ENCODE data around the gene GBP1.
"Not testable (repeated sequence)": the region's sequence is repeated elsewhere in the genome, so short reads cannot be mapped to it uniquely, and the experiment has no call there.

Gene GBP1

DNA sequence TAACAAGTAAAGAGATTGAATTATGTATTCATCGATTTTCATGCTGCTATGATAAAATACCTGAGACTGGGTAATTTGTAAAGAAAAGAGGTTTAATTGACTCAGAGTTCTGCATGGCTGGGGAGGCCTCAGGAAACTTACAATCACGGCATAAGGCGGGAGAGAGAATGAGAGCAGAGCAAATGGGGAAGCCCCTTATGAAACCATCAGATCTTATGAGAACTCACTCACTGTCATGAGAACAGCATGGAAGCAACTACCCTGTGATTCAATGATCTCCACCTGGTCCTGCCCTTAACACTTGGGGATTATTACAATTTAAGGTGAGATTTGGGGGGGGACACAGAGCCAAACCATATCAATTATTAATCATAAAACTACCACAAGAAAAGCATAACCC lies 39.1 kb downstream of the GBP1 start:
- DNase-seq, result no peak
- TF ChIP-seq, protein P1, sequence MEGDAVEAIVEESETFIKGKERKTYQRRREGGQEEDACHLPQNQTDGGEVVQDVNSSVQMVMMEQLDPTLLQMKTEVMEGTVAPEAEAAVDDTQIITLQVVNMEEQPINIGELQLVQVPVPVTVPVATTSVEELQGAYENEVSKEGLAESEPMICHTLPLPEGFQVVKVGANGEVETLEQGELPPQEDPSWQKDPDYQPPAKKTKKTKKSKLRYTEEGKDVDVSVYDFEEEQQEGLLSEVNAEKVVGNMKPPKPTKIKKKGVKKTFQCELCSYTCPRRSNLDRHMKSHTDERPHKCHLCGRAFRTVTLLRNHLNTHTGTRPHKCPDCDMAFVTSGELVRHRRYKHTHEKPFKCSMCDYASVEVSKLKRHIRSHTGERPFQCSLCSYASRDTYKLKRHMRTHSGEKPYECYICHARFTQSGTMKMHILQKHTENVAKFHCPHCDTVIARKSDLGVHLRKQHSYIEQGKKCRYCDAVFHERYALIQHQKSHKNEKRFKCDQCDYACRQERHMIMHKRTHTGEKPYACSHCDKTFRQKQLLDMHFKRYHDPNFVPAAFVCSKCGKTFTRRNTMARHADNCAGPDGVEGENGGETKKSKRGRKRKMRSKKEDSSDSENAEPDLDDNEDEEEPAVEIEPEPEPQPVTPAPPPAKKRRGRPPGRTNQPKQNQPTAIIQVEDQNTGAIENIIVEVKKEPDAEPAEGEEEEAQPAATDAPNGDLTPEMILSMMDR (IDR thresholded peaks at IDR 0.05), result no peak
- Mint-ChIP-seq H3K4me3 (no peak overlapping the region), H3K36me3 (ENCODE audit: low read depth) (no peaks in the 10 kb centered on the region), H3K27ac (no peak overlapping the region), H3K4me1 (peaks cover 19% of the 10 kb centered on the region), H3K9me3 (peaks cover 17% of the 10 kb centered on the region), H3K27me3 (ENCODE audit: low read depth, poor library complexity) (peaks cover 5% of the 10 kb centered on the region)

DNA sequence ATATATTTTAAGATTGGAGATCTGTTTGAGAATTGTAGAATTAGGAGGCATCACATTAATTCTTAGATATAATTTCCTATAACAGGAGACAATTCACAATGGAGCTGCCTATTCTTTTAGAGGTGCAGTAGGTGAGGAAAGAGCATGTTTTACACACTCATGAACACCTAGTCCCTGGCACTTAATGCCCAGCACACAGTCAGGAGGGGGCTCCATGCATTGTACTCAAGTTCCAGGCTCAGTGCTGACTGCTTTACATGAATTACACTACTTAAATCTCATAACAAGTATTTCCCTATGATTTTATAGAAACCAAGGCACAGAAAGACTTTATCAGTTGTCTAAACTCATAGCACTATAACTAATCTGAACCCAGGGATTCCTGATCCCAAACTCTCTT lies 42.0 kb downstream of the GBP1 start:
- Mint-ChIP-seq H3K4me3 (no peak overlapping the region), H3K9me3 (no peaks in the 10 kb centered on the region), H3K36me3 (ENCODE audit: low read depth) (no peaks in the 10 kb centered on the region), H3K27ac (no peak overlapping the region), H3K27me3 (ENCODE audit: low read depth, poor library complexity) (no peaks in the 10 kb centered on the region), H3K4me1 (peaks cover 19% of the 10 kb centered on the region)
- TF ChIP-seq, protein P1 (IDR thresholded peaks at IDR 0.05), result no peak
- DNase-seq, result no peak

DNA sequence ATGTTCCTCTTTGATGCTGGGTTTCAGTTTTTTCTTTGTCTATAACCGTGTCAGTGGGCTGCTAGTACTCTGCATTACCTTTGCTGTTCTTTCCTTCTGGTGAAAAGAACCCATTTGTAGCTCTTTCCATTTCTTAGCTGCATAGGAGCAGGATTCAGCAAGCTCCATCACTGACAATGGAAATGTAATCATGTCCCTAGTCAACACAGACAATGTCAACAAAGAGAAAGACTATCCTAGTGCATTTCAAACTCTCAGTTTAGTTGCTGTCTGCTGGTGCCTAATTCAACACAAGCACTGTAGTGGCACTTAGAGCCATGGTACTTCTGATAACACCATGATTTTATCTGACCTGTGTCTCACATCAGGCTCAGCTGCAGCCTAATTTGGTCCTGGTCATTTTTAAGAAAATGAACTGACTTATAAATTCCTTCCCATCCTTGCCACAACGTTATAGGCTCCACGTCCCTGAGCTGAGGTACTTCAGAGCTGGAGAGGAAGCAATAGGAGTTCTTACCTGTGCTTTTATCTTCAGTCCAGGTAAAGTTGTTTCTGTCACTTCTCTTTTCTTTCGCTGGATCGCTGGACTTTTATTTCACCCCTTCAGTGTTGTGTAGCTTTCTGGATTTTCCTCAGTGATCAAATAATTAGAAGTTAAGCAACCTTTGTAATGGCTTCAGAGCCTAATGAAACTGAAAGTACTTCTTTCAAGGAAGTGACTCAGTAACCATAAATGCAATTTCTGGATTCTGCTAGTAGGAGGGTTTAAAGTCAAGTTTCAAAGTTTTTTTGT lies 42.6 kb downstream of the GBP1 start, which contains the start of gene GBP3:
Gene GBP3 (minus strand): TSS at position 700 of the 793 bp plus-strand sequence. CDS start 2,145 bp downstream, outside the sequence.
- TF ChIP-seq, protein P1 (IDR thresholded peaks at IDR 0.05), result no peak
- H3K27me3 Mint-ChIP-seq (ENCODE audit: low read depth, poor library complexity), result no peaks in the 10 kb centered on the region
- no peaks in the 10 kb centered on the region for H3K36me3 Mint-ChIP-seq (ENCODE audit: low read depth)
- H3K4me3 Mint-ChIP-seq, result peak within 1 kb of the TSS; percentile 26
- DNase-seq, result no peak
- H3K9me3 Mint-ChIP-seq, result no peaks in the 10 kb centered on the region
- H3K4me1 Mint-ChIP-seq, result peaks cover 19% of the 10 kb centered on the region
- H3K27ac Mint-ChIP-seq, result peak within 1 kb of the TSS; percentile 72

DNA sequence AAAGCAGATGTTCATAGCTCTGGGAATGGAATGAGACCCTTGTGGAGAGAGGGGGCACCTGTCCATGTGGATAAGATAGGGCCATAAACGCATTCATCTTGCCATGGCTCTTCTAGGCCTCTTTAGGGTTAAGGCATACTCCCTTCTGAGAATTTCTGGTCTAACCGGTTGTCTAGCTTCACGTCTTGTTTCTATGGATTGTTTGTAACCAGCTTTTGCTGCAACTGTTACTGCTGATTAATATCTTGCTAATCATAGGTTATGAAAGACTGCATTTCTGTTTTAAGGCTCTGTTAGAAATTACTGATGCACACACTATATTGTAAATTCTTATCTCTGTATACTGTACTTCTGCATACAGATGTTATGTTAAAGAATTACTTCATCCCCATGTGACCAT lies 46.7 kb downstream of the GBP1 start:
- H3K4me3 Mint-ChIP-seq; H3K27ac Mint-ChIP-seq; H3K27me3 Mint-ChIP-seq (ENCODE audit: low read depth, poor library complexity); H3K9me3 Mint-ChIP-seq; DNase-seq; H3K36me3 Mint-ChIP-seq (ENCODE audit: low read depth): not testable (repeated sequence)
- H3K4me1 Mint-ChIP-seq, result peaks cover 19% of the 10 kb centered on the region

DNA sequence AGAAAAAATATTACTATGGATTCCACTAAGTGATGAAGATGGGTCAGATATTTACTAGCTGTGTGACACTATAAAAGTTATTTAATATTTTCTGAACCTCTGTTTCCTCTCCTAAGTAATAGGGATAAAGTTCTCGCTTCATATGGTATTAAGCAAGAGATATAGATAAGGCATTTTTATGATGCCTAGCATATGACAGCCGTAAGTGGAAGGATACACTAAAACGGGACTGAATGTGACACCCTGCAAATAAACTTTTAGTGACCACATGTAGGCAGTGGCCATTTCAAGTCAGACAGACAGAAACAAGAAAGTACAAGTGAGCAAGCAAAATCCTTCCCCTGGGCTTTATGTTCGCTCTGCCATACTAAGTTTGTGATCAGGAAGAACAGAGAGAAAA lies 56.5 kb downstream of the GBP1 start:
- TF ChIP-seq, protein P1 (IDR thresholded peaks at IDR 0.05), result no peak
- peaks cover 8% of the 10 kb centered on the region for H3K27me3 Mint-ChIP-seq (ENCODE audit: low read depth, poor library complexity)
- DNase-seq, result no peak
- peaks cover 6% of the 10 kb centered on the region for H3K9me3 Mint-ChIP-seq
- no peak overlapping the region for H3K27ac Mint-ChIP-seq
- no peaks in the 10 kb centered on the region for H3K36me3 Mint-ChIP-seq (ENCODE audit: low read depth)
- no peak overlapping the region for H3K4me3 Mint-ChIP-seq
- H3K4me1 Mint-ChIP-seq, result no peaks in the 10 kb centered on the region

- peaks cover 6% of the 10 kb centered on the region for H3K9me3 Mint-ChIP-seq
- DNase-seq, result no peak
- TF ChIP-seq, protein P1 (IDR thresholded peaks at IDR 0.05), result no peak
- H3K4me3 Mint-ChIP-seq, result no peak overlapping the region
- peaks cover 8% of the 10 kb centered on the region for H3K27me3 Mint-ChIP-seq (ENCODE audit: low read depth, poor library complexity)
- H3K27ac Mint-ChIP-seq, result no peak overlapping the region
- no peaks in the 10 kb centered on the region for H3K4me1 Mint-ChIP-seq
- no peaks in the 10 kb centered on the region for H3K36me3 Mint-ChIP-seq (ENCODE audit: low read depth)
Measured at GRCh38 chr1:89005286-89006151, 59.5 kb downstream of the GBP1 start.
